IMR-90 (cell line): Measurements from ENCODE around the gene VEGFC. TPM values are rescaled to one million over a fixed set of nuclear protein-coding genes. Genes with fewer than 3 reads are reported as not detected.
A peak's percentile ranks its signal among the peaks of the same experiment; 100 is the strongest.

Experiments used
- ATAC-seq: fragments of 200-7000 bp; cut with Tn5 transposase; 2 replicates; pipeline ENCODE4 v1.9.1; 2020; ENCODE audit warnings: low read depth, mild to moderate bottlenecking, moderate library complexity
- BruUV-seq: library from RNA; stranded (reverse); fragments of 400-500 nt; replicated peaks from 2 replicates; lab custom pipeline; 2021; lab: Mats Ljungman, UMichigan
- CTCF ChIA-PET: fragments of 300-600 bp; formaldehyde crosslinking; extraction: SDS; loops from one replicate; lab custom pipeline; 2021; ENCODE audit warnings: antibody characterized with exemption; lab: Yijun Ruan, JAX
- POLR2A ChIA-PET: fragments of 300-600 bp; sonication (Branson Sonifier 250); formaldehyde crosslinking; loops from one replicate; lab custom pipeline; 2022; ENCODE audit warnings: antibody characterized with exemption; ENCODE audit not compliant: unreplicated experiment; lab: Charles Lee
- DNase-seq: peaks from one replicate; pipeline ENCODE4 v3.0.0; 2013
- H2AFZ ChIP-seq: replicated peaks from 2 replicates; pipeline ENCODE3; 2013; ENCODE audit warnings: low read length, mild to moderate bottlenecking; ENCODE audit not compliant: poor library complexity
- H2AK5ac ChIP-seq: 2 replicates; pipeline ENCODE4 v1.6.1; 2013; ENCODE audit warnings: low read depth, low read length, inconsistent platforms
- H2AK9ac ChIP-seq: replicated peaks from 2 replicates; pipeline ENCODE3; 2013; ENCODE audit warnings: mild to moderate bottlenecking, low read depth, low read length, moderate library complexity; ENCODE audit not compliant: poor library complexity
- H2BK120ac ChIP-seq: 2 replicates; pipeline ENCODE4 v1.6.1; 2013; ENCODE audit warnings: low read depth, low read length, inconsistent platforms
- H2BK15ac ChIP-seq: 3 replicates; pipeline ENCODE4 v1.6.1; 2013; ENCODE audit warnings: low read depth, low read length, inconsistent platforms
- H2BK20ac ChIP-seq: 2 replicates; pipeline ENCODE4 v1.6.1; 2013; ENCODE audit warnings: low read depth, mild to moderate bottlenecking, inconsistent platforms, low read length, moderate library complexity
- H2BK5ac ChIP-seq: 2 replicates; pipeline ENCODE4 v1.6.1; 2013; ENCODE audit warnings: mild to moderate bottlenecking, low read depth, low read length, inconsistent platforms; ENCODE audit not compliant: poor library complexity, severe bottlenecking
- H3K14ac ChIP-seq: replicated peaks from 2 replicates; pipeline ENCODE4 v1.6.1; 2013; ENCODE audit warnings: low read depth, low read length, inconsistent platforms
- H3K18ac ChIP-seq: 2 replicates; pipeline ENCODE4 v1.6.1; 2013; ENCODE audit warnings: low read depth, low read length, control low read depth
- H3K23ac ChIP-seq: 2 replicates; pipeline ENCODE4 v1.6.1; 2013; ENCODE audit warnings: low read depth, low read length, inconsistent platforms
- H3K27ac ChIP-seq: 2 replicates; pipeline ENCODE4 v1.5.1; 2013; ENCODE audit warnings: mild to moderate bottlenecking, control low read depth, low read length; ENCODE audit not compliant: insufficient read depth
- H3K27me3 ChIP-seq: 2 replicates; pipeline ENCODE4 v1.6.1; 2013; ENCODE audit warnings: low read length; ENCODE audit not compliant: control insufficient read depth, insufficient read depth
- H3K36me3 ChIP-seq: 2 replicates; pipeline ENCODE4 v1.6.1; 2013; ENCODE audit warnings: low read length, mixed read lengths; ENCODE audit not compliant: control insufficient read depth, insufficient read depth
- H3K4ac ChIP-seq: 2 replicates; pipeline ENCODE4 v1.6.1; 2013; ENCODE audit warnings: low read depth, low read length, inconsistent platforms
- H3K4me1 ChIP-seq: 2 replicates; pipeline ENCODE4 v1.6.1; 2013; ENCODE audit warnings: low read length, mixed read lengths; ENCODE audit not compliant: control insufficient read depth, insufficient read depth
- H3K4me2 ChIP-seq: 2 replicates; pipeline ENCODE4 v1.6.1; 2013; ENCODE audit warnings: low read depth, mild to moderate bottlenecking, control low read depth, low read length, moderate library complexity
- H3K4me3 ChIP-seq: 2 replicates; pipeline ENCODE4 v1.5.1; 2013; ENCODE audit warnings: low read depth, mild to moderate bottlenecking, control low read depth, low read length, moderate library complexity; ENCODE audit not compliant: insufficient read depth
- H3K56ac ChIP-seq: 2 replicates; pipeline ENCODE4 v1.6.1; 2013; ENCODE audit warnings: low read length, inconsistent platforms; ENCODE audit not compliant: insufficient read depth; ENCODE audit errors: extremely low read depth
- H3K79me1 ChIP-seq, 2 experiments: 2 replicates each; pipeline ENCODE4 v1.6.1; 2013; ENCODE audit warnings: low read length in 2 of 2, inconsistent platforms in 1 of 2, low read depth in 1 of 2
- H3K9ac ChIP-seq: 2 replicates; pipeline ENCODE4 v1.6.1; 2013; ENCODE audit warnings: low read depth, low read length, control low read depth
- H3K9me1 ChIP-seq: 2 replicates; pipeline ENCODE4 v1.6.1; 2013; ENCODE audit warnings: low read length, inconsistent platforms; ENCODE audit not compliant: insufficient read depth
- H3K9me3 ChIP-seq: 2 replicates; pipeline ENCODE4 v1.6.1; 2013; ENCODE audit warnings: low read length; ENCODE audit not compliant: control insufficient read depth, insufficient read depth
- H4K20me1 ChIP-seq: 2 replicates; pipeline ENCODE4 v1.6.1; 2013; ENCODE audit warnings: low read length, inconsistent platforms; ENCODE audit not compliant: insufficient read depth
- H4K5ac ChIP-seq: 2 replicates; pipeline ENCODE4 v1.6.1; 2013; ENCODE audit warnings: mild to moderate bottlenecking, low read depth, low read length, control low read depth
- H4K8ac ChIP-seq, 2 experiments: 2 replicates each; pipeline ENCODE4 v1.6.1; 2013; ENCODE audit warnings: low read depth in 2 of 2, low read length in 2 of 2, control low read depth in 1 of 2, inconsistent platforms in 1 of 2
- H4K91ac ChIP-seq: 2 replicates; pipeline ENCODE4 v1.6.1; 2013; ENCODE audit warnings: low read depth, low read length, inconsistent platforms; ENCODE audit not compliant: insufficient read depth
- BHLHE40 ChIP-seq: fragments of 150-350 bp; IDR thresholded peaks from 2 replicates; pipeline ENCODE4 v1.6.1; 2016; ENCODE audit warnings: mild to moderate bottlenecking, low read depth, low read length
- CEBPB ChIP-seq: IDR thresholded peaks from 2 replicates; pipeline ENCODE4 v1.6.1; 2012; ENCODE audit warnings: low read depth, low read length, improper control_type of control experiment
- CHD1 ChIP-seq: IDR thresholded peaks from 2 replicates; pipeline ENCODE4 v1.6.1; 2012; ENCODE audit warnings: low read depth, low read length, improper control_type of control experiment
- MAFK ChIP-seq: IDR thresholded peaks from 2 replicates; pipeline ENCODE4 v1.6.1; 2012; ENCODE audit warnings: low read depth, low read length, improper control_type of control experiment
- MAZ ChIP-seq: IDR thresholded peaks from 2 replicates; pipeline ENCODE4 v1.6.1; 2012; ENCODE audit warnings: low read depth, mild to moderate bottlenecking, low read length, improper control_type of control experiment, moderate library complexity, borderline replicate concordance
- POLR2A ChIP-seq: IDR thresholded peaks from 2 replicates; pipeline ENCODE4 v1.6.1; 2012; ENCODE audit warnings: mild to moderate bottlenecking, low read depth, low read length
- RAD21 ChIP-seq: IDR thresholded peaks from 2 replicates; pipeline ENCODE4 v1.6.1; 2012; ENCODE audit warnings: low read length, improper control_type of control experiment
- RCOR1 ChIP-seq: IDR thresholded peaks from 2 replicates; pipeline ENCODE4 v1.6.1; 2012; ENCODE audit warnings: mild to moderate bottlenecking, low read length, improper control_type of control experiment; ENCODE audit not compliant: insufficient replicate concordance
- RFX5 ChIP-seq: IDR thresholded peaks from 2 replicates; pipeline ENCODE4 v1.8.0; 2012; ENCODE audit warnings: low read depth, mild to moderate bottlenecking, low read length, moderate library complexity
- SMC3 ChIP-seq: fragments of 150-350 bp; IDR thresholded peaks from 2 replicates; pipeline ENCODE4 v1.6.1; 2016; ENCODE audit warnings: low read depth, mild to moderate bottlenecking, antibody characterized with exemption, low read length, moderate library complexity
- WGBS, 2 experiments: methylation state at CpG; one replicate each; pipeline versions ENCODE4 v1.1.5 to v1.1.7; 2013; ENCODE audit warnings: missing lambda C conversion rate in 2 of 2; ENCODE audit not compliant: insufficient read length in 1 of 2; ENCODE audit errors: extremely low coverage in 2 of 2; 5-methylcytosine and 5-hydroxymethylcytosine counted together
- dilution Hi-C: fragments of 300-500 bp; cut with HindIII; formaldehyde crosslinking; loops from one replicate; pipeline ENCODE4 v1.14.3; 2018; ENCODE audit warnings: low sequenced_read_pairs; ENCODE audit not compliant: unreplicated experiment
- in situ Hi-C: fragments of 300-500 bp; cut with MboI; formaldehyde crosslinking; loops from 3 replicates; pipeline ENCODE4 v1.14.3; 2019; ENCODE audit warnings: low sequenced_read_pairs, inconsistent platforms, mixed read lengths
- intact Hi-C: fragments of 100-400 bp; cut with micrococcal nuclease; formaldehyde crosslinking; loops from 2 replicates; pipeline ENCODE4 v1.10.0; 2022
- polyA plus RNA-seq, 3 experiments: library from polyadenylated mRNA; depleted of rRNA; stranded (reverse); fragments of >200 nt; gene quantifications; 2 replicates each; pipeline ENCODE4 v1.2.3, GENCODE V29; 2012; ENCODE audit warnings: low replicate concordance in 1 of 3
- total RNA-seq: library from RNA; depleted of rRNA; stranded (reverse); fragments of >200 nt; gene quantifications from 2 replicates; pipeline ENCODE4 v1.2.3, GENCODE V29; 2012
- TF ChIP-seq, protein P1 (sequence below): fragments of 150-350 bp; IDR thresholded peaks from 2 replicates; pipeline ENCODE4 v1.6.1; 2017; ENCODE audit warnings: mild to moderate bottlenecking, antibody characterized with exemption, low read length, low read depth
- TF ChIP-seq, protein P2 (sequence below): fragments of 150-350 bp; IDR thresholded peaks from 2 replicates; pipeline ENCODE4 v1.6.1; 2016; ENCODE audit warnings: low read depth, mild to moderate bottlenecking, low read length, moderate library complexity, borderline replicate concordance

Gene VEGFC
- total and polyA plus RNA-seq, 2 of the 4 experiments (the other 2 are of a cell fraction), result 22.9 to 49.7 TPM

- DNase-seq, result peak; percentile 32
- BruUV-seq, result no TSS peak
- CTCF ChIA-PET, result interaction anchor here (1.9 kb wide), 1 partner anchor 14 kb away, joined by 5 read pairs; no protein-coding TSS in a partner anchor
Measured at GRCh38 chr4:176830971-176831370, 38.2 kb upstream of the VEGFC start.

More at GRCh38 chr4:176830971-176831370, 38.2 kb upstream of the VEGFC start:
- Histone ChIP-seq H2BK15ac (no peak overlapping the region; the same call in 2 of the 3 replicates), H3K27ac (no peak overlapping the region), H2BK20ac (peak overlapping the region; percentile 7; the same call in 1 of the 2 replicates), H3K4ac (no peak overlapping the region), H4K20me1 (no peaks in the 10 kb centered on the region), H3K18ac (peak overlapping the region; percentile 18; the same call in 1 of the 2 replicates), H3K14ac (0 out of 2 replicates have a peak overlapping the region, but pooled peaks have one; percentile 14), H3K27me3 (no peaks in the 10 kb centered on the region), H4K5ac (no peak overlapping the region), H3K4me2 (peak overlapping the region; percentile 17; the same call in 1 of the 2 replicates), H2AK9ac (no peak overlapping the region), H3K9me1 (no peaks in the 10 kb centered on the region), H3K4me3 (no peak overlapping the region), H2BK120ac (peak overlapping the region; percentile 29; the same call in 1 of the 2 replicates), H3K23ac (no peak overlapping the region), H3K4me1 (peaks cover 4% of the 10 kb centered on the region; the same call in 1 of the 2 replicates), H2AK5ac (no peak overlapping the region), H3K9ac (no peak overlapping the region), H3K9me3 (no peaks in the 10 kb centered on the region), H2AFZ (peak overlapping the region; percentile 67), H4K91ac (peak overlapping the region; percentile 2; the same call in 1 of the 2 replicates), H4K8ac (peak overlapping the region in 1 of 2 experiments; percentile 12; a peak in 1 of 4 replicates), H2BK5ac (no peak overlapping the region), H3K79me1 (no peaks in the 10 kb centered on the region), H3K36me3 (no peaks in the 10 kb centered on the region), H3K56ac (no peak overlapping the region)
- intact Hi-C loops (no loop called here), in situ Hi-C loops (no loop called here), dilution Hi-C loops (no loop called here)
- POLR2A ChIA-PET, result no interaction called here
- ATAC-seq, result no peak
- WGBS, 2 experiments, result 54% methylated on average over 4 of the region's 6 CpGs; no CpG with 5 or more reads in 1 of the 2 experiments
- TF ChIP-seq BHLHE40, result no peak
- TF ChIP-seq CEBPB, result no peak
- no peak for TF ChIP-seq RAD21
- TF ChIP-seq, protein P1, sequence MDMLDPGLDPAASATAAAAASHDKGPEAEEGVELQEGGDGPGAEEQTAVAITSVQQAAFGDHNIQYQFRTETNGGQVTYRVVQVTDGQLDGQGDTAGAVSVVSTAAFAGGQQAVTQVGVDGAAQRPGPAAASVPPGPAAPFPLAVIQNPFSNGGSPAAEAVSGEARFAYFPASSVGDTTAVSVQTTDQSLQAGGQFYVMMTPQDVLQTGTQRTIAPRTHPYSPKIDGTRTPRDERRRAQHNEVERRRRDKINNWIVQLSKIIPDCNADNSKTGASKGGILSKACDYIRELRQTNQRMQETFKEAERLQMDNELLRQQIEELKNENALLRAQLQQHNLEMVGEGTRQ, result no peak
- TF ChIP-seq, protein P2, sequence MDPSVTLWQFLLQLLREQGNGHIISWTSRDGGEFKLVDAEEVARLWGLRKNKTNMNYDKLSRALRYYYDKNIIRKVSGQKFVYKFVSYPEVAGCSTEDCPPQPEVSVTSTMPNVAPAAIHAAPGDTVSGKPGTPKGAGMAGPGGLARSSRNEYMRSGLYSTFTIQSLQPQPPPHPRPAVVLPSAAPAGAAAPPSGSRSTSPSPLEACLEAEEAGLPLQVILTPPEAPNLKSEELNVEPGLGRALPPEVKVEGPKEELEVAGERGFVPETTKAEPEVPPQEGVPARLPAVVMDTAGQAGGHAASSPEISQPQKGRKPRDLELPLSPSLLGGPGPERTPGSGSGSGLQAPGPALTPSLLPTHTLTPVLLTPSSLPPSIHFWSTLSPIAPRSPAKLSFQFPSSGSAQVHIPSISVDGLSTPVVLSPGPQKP, result no peak
- TF ChIP-seq RCOR1, result no peak
- no peak for TF ChIP-seq MAFK
- no peak for TF ChIP-seq POLR2A
- TF ChIP-seq SMC3, result no peak
- no peak for TF ChIP-seq RFX5
- TF ChIP-seq CHD1, result no peak
- no peak for TF ChIP-seq MAZ
